ENCODE results near the gene ARFGAP3. TPM values are rescaled to one million over a fixed set of nuclear protein-coding genes. Genes with fewer than 3 reads are reported as not detected.

Gene ARFGAP3
- total RNA-seq = 10 to 100 TPM; 36.9 to 78.6 (median 52.0) TPM

GRCh38 chr22:42856865-42857704 lies at the start of gene ARFGAP3:
Gene ARFGAP3, minus strand, starts transcription at chr22:42857273. Its CDS starts 91 bp downstream, at chr22:42857182.
- H3K4me3 ChIP-seq = peak within 1 kb of the TSS; percentile 56 to 94 (median 83)
- H3K36me3 ChIP-seq = peaks cover 0 to 7% (median 0%) of the 10 kb centered on the region in 3 donors
- TF ChIP-seq EP300 (IDR thresholded peaks at IDR 0.05) (peak in 1 of 2 donors; percentile 95), CTCF (IDR thresholded peaks at IDR 0.05) (peak in 1 of 5 experiments; percentile 54), POLR2A (IDR thresholded peaks at IDR 0.05) (peak; percentile 83 to 96)
- DNase-seq (ENCODE audit: low spot score in 2 of 2) = peak; percentile 79 to 83
- H3K9me3 ChIP-seq = no peaks in the 10 kb centered on the region
- 22 to 29% methylated on average over 22 to 27 of the region's 111 CpGs for WGBS, 2 donors
- H3K27me3 ChIP-seq = no peaks in the 10 kb centered on the region
- H3K27ac ChIP-seq = peak within 1 kb of the TSS; percentile 81 to 98 (median 94)
- H3K4me1 ChIP-seq = peaks cover 0 to 46% (median 16%) of the 10 kb centered on the region in 4 donors

- H3K9me3 ChIP-seq = no peaks in the 10 kb centered on the region
- DNase-seq (ENCODE audit: low spot score in 2 of 2) = no peak
- 46 to 49% methylated on average over 5 of the region's 5 CpGs for WGBS, 2 donors
- H3K4me3 ChIP-seq = no peak overlapping the region
- TF ChIP-seq EP300 (IDR thresholded peaks at IDR 0.05) (no peak), CTCF (IDR thresholded peaks at IDR 0.05) (no peak), POLR2A (IDR thresholded peaks at IDR 0.05) (no peak)
- peaks cover 0 to 49% (median 28%) of the 10 kb centered on the region in 4 donors for H3K4me1 ChIP-seq
- H3K27ac ChIP-seq = peak overlapping the region in 2 of 4 donors; percentile 59 to 66
- H3K27me3 ChIP-seq = no peaks in the 10 kb centered on the region
- peaks cover 0 to 15% (median 0%) of the 10 kb centered on the region in 3 donors for H3K36me3 ChIP-seq
These were observed 48.7 kb upstream of the ARFGAP3 start for GRCh38 chr22:42905702-42906183.

- no peaks in the 10 kb centered on the region for H3K9me3 ChIP-seq
- H3K27me3 ChIP-seq = no peaks in the 10 kb centered on the region
- H3K4me3 ChIP-seq = no peak overlapping the region
- peaks cover 0 to 10% (median 0%) of the 10 kb centered on the region in 3 donors for H3K36me3 ChIP-seq
- H3K4me1 ChIP-seq = peaks cover 0 to 49% (median 28%) of the 10 kb centered on the region in 4 donors
- no peak for DNase-seq (ENCODE audit: low spot score in 2 of 2)
- H3K27ac ChIP-seq = no peak overlapping the region
- 83 to 84% methylated on average over 13 of the region's 13 CpGs for whole genome bisulfite sequencing, 2 donors
- TF ChIP-seq POLR2A (IDR thresholded peaks at IDR 0.05) (no peak), CTCF (IDR thresholded peaks at IDR 0.05) (no peak), EP300 (IDR thresholded peaks at IDR 0.05) (no peak)
These were observed 48.1 kb upstream of the ARFGAP3 start for GRCh38 chr22:42905217-42905616.

- H3K4me1 ChIP-seq = peaks cover 0 to 48% (median 28%) of the 10 kb centered on the region in 4 donors
- no peaks in the 10 kb centered on the region for H3K9me3 ChIP-seq
- DNase-seq (ENCODE audit: low spot score in 2 of 2) = no peak
- 89 to 93% methylated on average over 12 of the region's 12 CpGs for WGBS, 2 donors
- H3K4me3 ChIP-seq = no peak overlapping the region
- no peaks in the 10 kb centered on the region for H3K27me3 ChIP-seq
- peaks cover 0 to 5% (median 0%) of the 10 kb centered on the region in 3 donors for H3K36me3 ChIP-seq
- TF ChIP-seq CTCF (IDR thresholded peaks at IDR 0.05) (no peak), POLR2A (IDR thresholded peaks at IDR 0.05) (no peak), EP300 (IDR thresholded peaks at IDR 0.05) (no peak)
- no peak overlapping the region for H3K27ac ChIP-seq
These were observed 47.0 kb upstream of the ARFGAP3 start for GRCh38 chr22:42904050-42904449.

Measured in tibial nerve (tissue), 4 donors.